ENCODE measurements around the gene PTPN9. TPM values are rescaled to one million over a fixed set of nuclear protein-coding genes. Genes with fewer than 3 reads are reported as not detected.

PTPN9 gene
- total RNA-seq, 1 experiment from 2014 or later: 15.7 TPM

- H3K27me3 ChIP-seq (ENCODE audit: low read length): no peaks in the 10 kb centered on the region
Measured at GRCh38 chr15:75456710-75457109, 122.4 kb downstream of the PTPN9 start.

GRCh38 chr15:75455982-75456531, 123.1 kb downstream of the PTPN9 start:
- Histone ChIP-seq H3K9ac (ENCODE audit: low read length) (peak overlapping the region; percentile 77), H3K4me1 (ENCODE audit: insufficient read depth, low read length) (peaks cover 19% of the 10 kb centered on the region; the same call in 1 of the 2 replicates), H3K27me3 (ENCODE audit: low read length) (no peaks in the 10 kb centered on the region), H3K79me2 (ENCODE audit: low read length) (peaks cover 17% of the 10 kb centered on the region), H4K20me1 (ENCODE audit: low read length) (no peaks in the 10 kb centered on the region), H3K27ac (ENCODE audit: low read length) (peak overlapping the region; percentile 52), H3K9me2 (replicated peaks; ENCODE audit: low read length) (no peaks in the 10 kb centered on the region), H2AFZ (ENCODE audit: low read length) (peak overlapping the region; percentile 100), H3F3A (ENCODE audit: low read length, unreplicated experiment) (no peaks in the 10 kb centered on the region), H3K4me3 (ENCODE audit: low read length) (peak overlapping the region; percentile 86), H3K36me3 (ENCODE audit: low read depth, low read length) (no peaks in the 10 kb centered on the region), H3K4me2 (ENCODE audit: low read length) (peak overlapping the region; percentile 95), H3K9me3 (ENCODE audit: low read length) (no peaks in the 10 kb centered on the region)
- DNase-seq (peak; percentile 51), ATAC-seq (no peak; the same call in 1 of the 2 replicates)
- intact Hi-C loops (cut with micrococcal nuclease): loop anchor here (2.0 kb wide), 1 partner anchor 123 kb away; the partner anchor contains the start of gene PTPN9
- ChIA-PET POLR2A (ENCODE audit: unreplicated experiment) (interaction anchor here (0.6 to 1.0 kb wide), 3 partner anchors 30 to 88 kb away, joined by 3 to 5 read pairs (median 4); no protein-coding TSS in a partner anchor), CTCF (interaction anchor here (1.1 kb wide), 1 partner anchor 88 kb away, joined by 3 read pairs; no protein-coding TSS in a partner anchor)
- TF ChIP-seq EZH2phosphoT487 (IDR thresholded peaks at IDR 0.05; ENCODE audit: borderline replicate concordance, low read length) (no peak), CTCF (conservative IDR thresholded peaks at IDR 0.05; ENCODE audit: low read depth, low read length) (no peak), EZH2 (IDR thresholded peaks at IDR 0.05; ENCODE audit: low read length, unreplicated experiment) (no peak)
- BruUV-seq (replicated peaks): TSS peak; percentile 16

More at GRCh38 chr15:75456710-75457109, 122.4 kb downstream of the PTPN9 start:
- ATAC-seq (no peak), DNase-seq (no peak)
- no peaks in the 10 kb centered on the region for H3K9me2 ChIP-seq (replicated peaks; ENCODE audit: low read length)
- intact Hi-C loops (cut with micrococcal nuclease): loop anchor here (2.0 kb wide), 1 partner anchor 122 kb away; the partner anchor contains the start of gene PTPN9
- no peak overlapping the region for H2AFZ ChIP-seq (ENCODE audit: low read length)
- H3K36me3 ChIP-seq (ENCODE audit: low read depth, low read length): no peaks in the 10 kb centered on the region
- no peaks in the 10 kb centered on the region for H3F3A ChIP-seq (ENCODE audit: low read length, unreplicated experiment)
- H3K9me3 ChIP-seq (ENCODE audit: low read length): no peaks in the 10 kb centered on the region
- no peak overlapping the region for H3K27ac ChIP-seq (ENCODE audit: low read length)
- peaks cover 19% of the 10 kb centered on the region; the same call in 1 of the 2 replicates for H3K4me1 ChIP-seq (ENCODE audit: insufficient read depth, low read length)
- CTCF ChIA-PET: no interaction called here
- no peak for TF ChIP-seq CTCF (conservative IDR thresholded peaks at IDR 0.05; ENCODE audit: low read depth, low read length)
- TF ChIP-seq EZH2phosphoT487 (IDR thresholded peaks at IDR 0.05; ENCODE audit: borderline replicate concordance, low read length): no peak
- TF ChIP-seq EZH2 (IDR thresholded peaks at IDR 0.05; ENCODE audit: low read length, unreplicated experiment): no peak
- peak overlapping the region; percentile 95 for H3K4me2 ChIP-seq (ENCODE audit: low read length)
- H3K9ac ChIP-seq (ENCODE audit: low read length): peak overlapping the region; percentile 77; the same call in 1 of the 2 replicates
- no peaks in the 10 kb centered on the region for H4K20me1 ChIP-seq (ENCODE audit: low read length)
- no TSS peak for BruUV-seq (replicated peaks)
- H3K79me2 ChIP-seq (ENCODE audit: low read length): peaks cover 17% of the 10 kb centered on the region
- peak overlapping the region; percentile 86 for H3K4me3 ChIP-seq (ENCODE audit: low read length)
- POLR2A ChIA-PET (ENCODE audit: unreplicated experiment): interaction anchor here (1.0 kb wide), 1 partner anchor 89 kb away, joined by 3 read pairs; no protein-coding TSS in a partner anchor

Data from PC-3 (cell line).